ENCODE measurements around the gene RWDD1. TPM values are rescaled to one million over a fixed set of nuclear protein-coding genes. Genes with fewer than 3 reads are reported as not detected.
A peak's percentile ranks its signal among the peaks of the same experiment; 100 is the strongest.

RWDD1 gene
- total and polyA plus RNA-seq, 2 experiments from 2014 or later, result 41.0 to 48.8 TPM

- H3K9me3 ChIP-seq (ENCODE audit: low read depth), result no peaks in the 10 kb centered on the region
- H3K36me3 ChIP-seq (replicated peaks; ENCODE audit: insufficient read depth, low read depth), result no peaks in the 10 kb centered on the region
- H2AFZ ChIP-seq, result no peak overlapping the region
- no peaks in the 10 kb centered on the region for H3K79me2 ChIP-seq
- H4K20me1 ChIP-seq (ENCODE audit: insufficient read depth, poor library complexity, severe bottlenecking), result no peaks in the 10 kb centered on the region
- no peaks in the 10 kb centered on the region for H3K27me3 ChIP-seq
- no peaks in the 10 kb centered on the region for H3K9me2 ChIP-seq (replicated peaks; ENCODE audit: insufficient read depth)
- H3K4me1 ChIP-seq (ENCODE audit: insufficient read depth), result peaks cover 5% of the 10 kb centered on the region
- DNase-seq (ENCODE audit: low spot score), result peak; percentile 10
- H3K4me2 ChIP-seq, result no peak overlapping the region
- WGBS (ENCODE audit: low lambda C conversion rate, missing lambda C conversion rate), result 85% methylated on average over 2 of the region's 2 CpGs
- H3K27ac ChIP-seq, result no peak overlapping the region
- TF ChIP-seq EZH2 (IDR thresholded peaks at IDR 0.05; ENCODE audit: borderline replicate concordance), result no peak
- TF ChIP-seq EZH2phosphoT487 (IDR thresholded peaks at IDR 0.05; ENCODE audit: low read depth, severe bottlenecking, unreplicated experiment), result no peak
- no peak for TF ChIP-seq CTCF (IDR thresholded peaks at IDR 0.05; ENCODE audit: poor library complexity)
- H3K4me3 ChIP-seq, result no peak overlapping the region
These were observed 62.4 kb downstream of the RWDD1 start for GRCh38 chr6:116633685-116634084.

Other genes with a start within 250 kb of the RWDD1 start
- 36.9 and 45.0 TPM in 2 replicates for gene DSE, start 200.6 kb upstream of the RWDD1 start, total RNA-seq
- 19.9 and 22.4 TPM in 2 replicates for gene DSE, start 200.6 kb upstream of the RWDD1 start, polyA plus RNA-seq
- gene CALHM6, start 110.1 kb upstream of the RWDD1 start, total RNA-seq, result 0.83 TPM in 1 of 2 replicates, not detected in the other
- 0.43 and 0.50 TPM in 2 replicates for gene CALHM6, start 110.1 kb upstream of the RWDD1 start, polyA plus RNA-seq
- gene CALHM5, start 59.9 kb upstream of the RWDD1 start, total RNA-seq, result 1.2 and 1.7 TPM in 2 replicates
- 0.46 and 0.62 TPM in 2 replicates for gene CALHM5, start 59.9 kb upstream of the RWDD1 start, polyA plus RNA-seq
- gene TRAPPC3L, start 25.8 kb upstream of the RWDD1 start, total RNA-seq, result 0.40 TPM in 1 of 2 replicates, not detected in the other
- 1.2 TPM in 1 of 2 replicates, not detected in the other for gene TRAPPC3L, start 25.8 kb upstream of the RWDD1 start, polyA plus RNA-seq
- gene CALHM4, start 17.8 kb upstream of the RWDD1 start, total RNA-seq, result not detected in 2 replicates
- not detected in 2 replicates for gene CALHM4, start 17.8 kb upstream of the RWDD1 start, polyA plus RNA-seq
- 0.12 and 0.83 TPM in 2 replicates for gene RSPH4A, start 45.0 kb downstream of the RWDD1 start, total RNA-seq
- gene RSPH4A, start 45.0 kb downstream of the RWDD1 start, polyA plus RNA-seq, result 0.43 and 0.46 TPM in 2 replicates
- 17.0 and 20.4 TPM in 2 replicates for gene ZUP1, start 97.3 kb downstream of the RWDD1 start, total RNA-seq
- 6.3 and 10.1 TPM in 2 replicates for gene ZUP1, start 97.3 kb downstream of the RWDD1 start, polyA plus RNA-seq
- gene KPNA5, start 109.7 kb downstream of the RWDD1 start, total RNA-seq, result 14.8 and 20.5 TPM in 2 replicates
- gene KPNA5, start 109.7 kb downstream of the RWDD1 start, polyA plus RNA-seq, result 5.4 and 6.7 TPM in 2 replicates
- 4.5 and 8.0 TPM in 2 replicates for gene FAM162B, start 194.2 kb downstream of the RWDD1 start, total RNA-seq
- gene FAM162B, start 194.2 kb downstream of the RWDD1 start, polyA plus RNA-seq, result 3.2 and 4.9 TPM in 2 replicates